ENCODE data around the gene GLI1. TPM values are rescaled to one million over a fixed set of nuclear protein-coding genes. Genes with fewer than 3 reads are reported as not detected.

The GLI1 gene
- total and polyA plus RNA-seq, 2 donors (not counting 1 experiment from before 2014, with no cell fraction given): 0.40 to 2.0 TPM

- no peaks in the 10 kb centered on the region for H3K36me3 ChIP-seq (ENCODE audit: control insufficient read depth, insufficient read depth, low read length)
- H3K27me3 ChIP-seq (ENCODE audit: control insufficient read depth, insufficient read depth, low read length): no peaks in the 10 kb centered on the region
- no peak overlapping the region for H3K4me3 ChIP-seq (replicated peaks in 1 of 4; ENCODE audit: control extremely low read depth in 1 of 4, insufficient read depth in 1 of 4, low read depth in 3 of 4, low read length in 4 of 4)
- peak overlapping the region; percentile 60 for H3K4me2 ChIP-seq (ENCODE audit: extremely low read depth, insufficient read depth, low read length)
- H3K9ac ChIP-seq (ENCODE audit: insufficient read depth, low read length): peak overlapping the region; percentile 36
- H3K9me3 ChIP-seq (ENCODE audit: control insufficient read depth, insufficient read depth, low read depth, low read length): no peaks in the 10 kb centered on the region
- no peaks in the 10 kb centered on the region for H3K79me2 ChIP-seq (ENCODE audit: control insufficient read depth, insufficient read depth, low read length)
- peak overlapping the region; percentile 80 for H3K27ac ChIP-seq (ENCODE audit: insufficient read depth, low read length)
- TF ChIP-seq CTCF (conservative IDR thresholded peaks at IDR 0.05 in 1 of 2, IDR thresholded peaks at IDR 0.05 in 1 of 2; ENCODE audit: low read depth in 1 of 2, low read length in 2 of 2) (no peak), EZH2 (IDR thresholded peaks at IDR 0.05; ENCODE audit: low read length, missing control alignments) (no peak)
- peak overlapping the region; percentile 57 for H2AFZ ChIP-seq (ENCODE audit: low read length)
- peak; percentile 86 to 94 for DNase-seq (ENCODE audit: low read depth in 2 of 2)
- peaks cover 25% of the 10 kb centered on the region for H3K4me1 ChIP-seq (ENCODE audit: control insufficient read depth, extremely low read depth, insufficient read depth, low read length)
- no peaks in the 10 kb centered on the region for H4K20me1 ChIP-seq (ENCODE audit: control insufficient read depth, extremely low read depth, insufficient read depth, low read length)
These were observed 7.2 kb upstream of the GLI1 start for GRCh38 chr12:57452181-57452936.

- no peak overlapping the region for H3K4me2 ChIP-seq (ENCODE audit: extremely low read depth, insufficient read depth, low read length)
- TF ChIP-seq CTCF (conservative IDR thresholded peaks at IDR 0.05 in 1 of 2, IDR thresholded peaks at IDR 0.05 in 1 of 2; ENCODE audit: low read depth in 1 of 2, low read length in 2 of 2) (peak; percentile 94 to 98), EZH2 (IDR thresholded peaks at IDR 0.05; ENCODE audit: low read length, missing control alignments) (no peak)
- H3K4me3 ChIP-seq (replicated peaks in 1 of 4; ENCODE audit: control extremely low read depth in 1 of 4, insufficient read depth in 1 of 4, low read depth in 3 of 4, low read length in 4 of 4): no peak overlapping the region
- no peaks in the 10 kb centered on the region for H3K36me3 ChIP-seq (ENCODE audit: control insufficient read depth, insufficient read depth, low read length)
- peak overlapping the region; percentile 80 for H3K27ac ChIP-seq (ENCODE audit: insufficient read depth, low read length)
- H3K79me2 ChIP-seq (ENCODE audit: control insufficient read depth, insufficient read depth, low read length): no peaks in the 10 kb centered on the region
- H2AFZ ChIP-seq (ENCODE audit: low read length): peak overlapping the region; percentile 57
- H3K9ac ChIP-seq (ENCODE audit: insufficient read depth, low read length): no peak overlapping the region
- no peaks in the 10 kb centered on the region for H4K20me1 ChIP-seq (ENCODE audit: control insufficient read depth, extremely low read depth, insufficient read depth, low read length)
- DNase-seq (ENCODE audit: low read depth in 2 of 2): peak; percentile 65 to 81
- no peaks in the 10 kb centered on the region for H3K27me3 ChIP-seq (ENCODE audit: control insufficient read depth, insufficient read depth, low read length)
- no peaks in the 10 kb centered on the region for H3K9me3 ChIP-seq (ENCODE audit: control insufficient read depth, insufficient read depth, low read depth, low read length)
- H3K4me1 ChIP-seq (ENCODE audit: control insufficient read depth, extremely low read depth, insufficient read depth, low read length): peaks cover 25% of the 10 kb centered on the region
These were observed 6.6 kb upstream of the GLI1 start for GRCh38 chr12:57452937-57453509.

- Histone ChIP-seq H4K20me1 (ENCODE audit: control insufficient read depth, extremely low read depth, insufficient read depth, low read length) (no peaks in the 10 kb centered on the region), H3K27ac (ENCODE audit: insufficient read depth, low read length) (no peak overlapping the region), H3K4me2 (ENCODE audit: extremely low read depth, insufficient read depth, low read length) (no peak overlapping the region), H3K9ac (ENCODE audit: insufficient read depth, low read length) (no peak overlapping the region), H3K4me1 (ENCODE audit: control insufficient read depth, extremely low read depth, insufficient read depth, low read length) (peaks cover 25% of the 10 kb centered on the region), H2AFZ (ENCODE audit: low read length) (no peak overlapping the region), H3K27me3 (ENCODE audit: control insufficient read depth, insufficient read depth, low read length) (no peaks in the 10 kb centered on the region), H3K79me2 (ENCODE audit: control insufficient read depth, insufficient read depth, low read length) (no peaks in the 10 kb centered on the region), H3K9me3 (ENCODE audit: control insufficient read depth, insufficient read depth, low read depth, low read length) (no peaks in the 10 kb centered on the region), H3K4me3 (replicated peaks in 1 of 4; ENCODE audit: control extremely low read depth in 1 of 4, insufficient read depth in 1 of 4, low read depth in 3 of 4, low read length in 4 of 4) (no peak overlapping the region), H3K36me3 (ENCODE audit: control insufficient read depth, insufficient read depth, low read length) (no peaks in the 10 kb centered on the region)
- TF ChIP-seq CTCF (conservative IDR thresholded peaks at IDR 0.05 in 1 of 2, IDR thresholded peaks at IDR 0.05 in 1 of 2; ENCODE audit: low read depth in 1 of 2, low read length in 2 of 2) (no peak), EZH2 (IDR thresholded peaks at IDR 0.05; ENCODE audit: low read length, missing control alignments) (no peak)
- DNase-seq (ENCODE audit: low read depth in 2 of 2): no peak
These were observed 5.4 kb upstream of the GLI1 start for GRCh38 chr12:57454213-57454565.

All from fibroblast of lung (primary cell).